OCI-LY1 (cell line): ENCODE results near the gene GNA12.

Source experiments
- H2AFZ ChIP-seq: fragments of 200-600 bp; sonication (generic), shearing (Covaris generic); 2 replicates; pipeline ENCODE4 v1.6.0; 2014; ENCODE audit warnings: antibody characterized with exemption, mild to moderate bottlenecking, low read length
- H3F3A ChIP-seq: fragments of 200-600 bp; sonication (generic), shearing (Covaris generic); 2 replicates; pipeline ENCODE4 v1.6.0; 2014; ENCODE audit warnings: mild to moderate bottlenecking, antibody characterized with exemption, low read length, moderate library complexity; ENCODE audit not compliant: insufficient read depth
- H3K27ac ChIP-seq: fragments of 200-600 bp; sonication (generic); 2 replicates; pipeline ENCODE4 v1.5.1; 2014; ENCODE audit warnings: low read length, mixed run types, mild to moderate bottlenecking, low read depth; ENCODE audit not compliant: poor library complexity, severe bottlenecking
- H3K27me3 ChIP-seq: fragments of 200-600 bp; sonication (generic); 2 replicates; pipeline ENCODE4 v1.6.0; 2014; ENCODE audit warnings: antibody characterized with exemption, mild to moderate bottlenecking, low read length, moderate library complexity; ENCODE audit not compliant: insufficient read depth
- H3K36me3 ChIP-seq: fragments of 200-600 bp; sonication (generic); 2 replicates; pipeline ENCODE4 v1.6.1; 2014; ENCODE audit warnings: mild to moderate bottlenecking, antibody characterized with exemption, low read length, moderate library complexity, mixed read lengths; ENCODE audit not compliant: insufficient read depth
- H3K4me1 ChIP-seq: fragments of 200-600 bp; sonication (generic); 2 replicates; pipeline ENCODE4 v1.5.1; 2014; ENCODE audit warnings: mild to moderate bottlenecking, low read length, moderate library complexity; ENCODE audit not compliant: insufficient read depth, severe bottlenecking
- H3K4me2 ChIP-seq: fragments of 200-600 bp; sonication (generic), shearing (Covaris generic); 2 replicates; pipeline ENCODE4 v1.6.1; 2014; ENCODE audit warnings: low read length
- H3K4me3 ChIP-seq: fragments of 200-600 bp; sonication (generic); 2 replicates; pipeline ENCODE4 v1.5.1; 2014; ENCODE audit warnings: low read length, low read depth, mild to moderate bottlenecking, mixed read lengths; ENCODE audit not compliant: poor library complexity, severe bottlenecking
- H3K79me2 ChIP-seq: fragments of 200-600 bp; shearing (Covaris generic); 2 replicates; pipeline ENCODE4 v1.6.1; 2016; ENCODE audit warnings: mixed run types, low read length, mixed read lengths; ENCODE audit not compliant: insufficient read depth
- H3K9ac ChIP-seq: fragments of 200-600 bp; sonication (generic), shearing (Covaris generic); 2 replicates; pipeline ENCODE4 v1.6.1; 2014; ENCODE audit warnings: mild to moderate bottlenecking, low read length, mixed read lengths
- H3K9me2 ChIP-seq: fragments of 200-600 bp; sonication (generic), shearing (Covaris generic); 2 replicates; pipeline ENCODE4 v1.6.1; 2014; ENCODE audit warnings: low read depth, mild to moderate bottlenecking, low read length, mixed read lengths
- H3K9me3 ChIP-seq: fragments of 200-600 bp; shearing (Covaris generic); 2 replicates; pipeline ENCODE4 v1.6.1; 2014; ENCODE audit warnings: low read length, mixed read lengths
- H4K20me1 ChIP-seq: fragments of 200-600 bp; sonication (generic), shearing (Covaris generic); 2 replicates; pipeline ENCODE4 v1.6.0; 2016; ENCODE audit warnings: mild to moderate bottlenecking, low read length; ENCODE audit not compliant: insufficient read depth
- CTCF ChIP-seq: fragments of 200-600 bp; sonication (generic), shearing (Covaris generic); IDR thresholded peaks from 2 replicates; pipeline ENCODE4 v1.5.1; 2017; ENCODE audit warnings: mild to moderate bottlenecking, antibody characterized with exemption, low read length, moderate library complexity, mixed read lengths
- EZH2 ChIP-seq: fragments of 200-600 bp; sonication (generic), shearing (Covaris generic); IDR thresholded peaks from 2 replicates; pipeline ENCODE4 v1.8.0; 2017; ENCODE audit warnings: borderline replicate concordance, mixed run types, mild to moderate bottlenecking, antibody characterized with exemption, low read length, moderate library complexity, mixed read lengths

GNA12 gene

GRCh38 chr7:2860627-2861133 is 16.6 kb upstream of the GNA12 start:
- H3K36me3 ChIP-seq, result no peaks in the 10 kb centered on the region
- H3K9me3 ChIP-seq, result no peaks in the 10 kb centered on the region
- H3K4me3 ChIP-seq, result no peak overlapping the region
- H2AFZ ChIP-seq, result no peak overlapping the region
- H3F3A ChIP-seq, result no peaks in the 10 kb centered on the region
- H3K4me1 ChIP-seq, result peaks cover 16% of the 10 kb centered on the region
- no peaks in the 10 kb centered on the region for H3K79me2 ChIP-seq
- no peak for TF ChIP-seq CTCF
- TF ChIP-seq EZH2, result no peak
- H4K20me1 ChIP-seq, result no peaks in the 10 kb centered on the region
- no peak overlapping the region for H3K4me2 ChIP-seq
- H3K27ac ChIP-seq, result no peak overlapping the region
- no peaks in the 10 kb centered on the region for H3K9me2 ChIP-seq
- H3K9ac ChIP-seq, result no peak overlapping the region
- H3K27me3 ChIP-seq, result no peaks in the 10 kb centered on the region

DNA sequence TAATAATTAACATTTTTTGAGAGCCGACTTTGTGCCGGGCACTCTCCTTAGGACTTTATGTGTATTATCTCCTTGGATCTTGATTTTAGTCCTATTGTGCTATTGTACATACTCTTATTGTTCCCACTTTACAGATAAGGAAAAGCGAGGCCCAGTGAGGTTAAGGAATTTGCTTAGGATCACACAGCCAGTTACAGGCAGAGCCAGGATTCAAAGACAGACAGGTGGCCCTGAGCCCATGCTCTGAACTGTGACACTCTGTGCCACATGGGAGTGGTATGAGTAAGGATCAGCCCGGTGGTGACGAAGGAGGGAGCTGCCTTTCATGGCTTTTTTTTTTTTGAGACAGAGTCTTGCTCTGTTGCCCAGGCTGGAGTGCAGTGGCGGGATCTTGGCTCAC is 15.8 kb upstream of the GNA12 start:
- H3F3A ChIP-seq, result no peaks in the 10 kb centered on the region
- H3K4me3 ChIP-seq, result no peak overlapping the region
- no peaks in the 10 kb centered on the region for H4K20me1 ChIP-seq
- peaks cover 16% of the 10 kb centered on the region for H3K4me1 ChIP-seq
- H3K9me2 ChIP-seq, result no peaks in the 10 kb centered on the region
- H3K9me3 ChIP-seq, result no peaks in the 10 kb centered on the region
- no peaks in the 10 kb centered on the region for H3K79me2 ChIP-seq
- no peaks in the 10 kb centered on the region for H3K27me3 ChIP-seq
- no peaks in the 10 kb centered on the region for H3K36me3 ChIP-seq
- no peak overlapping the region for H3K9ac ChIP-seq
- H3K27ac ChIP-seq, result no peak overlapping the region
- no peak overlapping the region for H3K4me2 ChIP-seq
- H2AFZ ChIP-seq, result no peak overlapping the region
- TF ChIP-seq EZH2 (no peak), CTCF (no peak)

GRCh38 chr7:2858621-2859020 is 14.5 kb upstream of the GNA12 start:
- Histone ChIP-seq H3F3A (no peaks in the 10 kb centered on the region), H3K9ac (no peak overlapping the region), H3K36me3 (no peaks in the 10 kb centered on the region)

More at GRCh38 chr7:2858621-2859020, 14.5 kb upstream of the GNA12 start:
- Histone ChIP-seq H3K79me2 (no peaks in the 10 kb centered on the region), H3K4me3 (no peak overlapping the region), H2AFZ (no peak overlapping the region), H3K27ac (no peak overlapping the region), H3K9me3 (no peaks in the 10 kb centered on the region), H3K27me3 (no peaks in the 10 kb centered on the region), H4K20me1 (no peaks in the 10 kb centered on the region), H3K4me1 (peaks cover 11% of the 10 kb centered on the region), H3K9me2 (no peaks in the 10 kb centered on the region), H3K4me2 (no peak overlapping the region)
- TF ChIP-seq EZH2 (no peak), CTCF (no peak)
